ENCODE results near the gene TRIM67.

TRIM67 gene

GRCh38 chr1:231185391-231185790 is 23.5 kb downstream of the TRIM67 start:
- DNase-seq = no peak

- DNase-seq = no peak
These were observed 24.7 kb downstream of the TRIM67 start for GRCh38 chr1:231186356-231187115.

GRCh38 chr1:231187571-231187970 is 25.7 kb downstream of the TRIM67 start:
- DNase-seq = no peak

GRCh38 chr1:231188072-231188471 is 26.2 kb downstream of the TRIM67 start:
- DNase-seq = no peak

GRCh38 chr1:231188768-231189167 is 26.9 kb downstream of the TRIM67 start:
- DNase-seq = no peak

- no peak for DNase-seq
These were observed 27.9 kb downstream of the TRIM67 start for GRCh38 chr1:231189683-231190270.

GRCh38 chr1:231190456-231190855 is 28.6 kb downstream of the TRIM67 start:
- DNase-seq = no peak

GRCh38 chr1:231192620-231193163 is 30.8 kb downstream of the TRIM67 start:
- no peak for DNase-seq

GRCh38 chr1:231193710-231194340 is 32.0 kb downstream of the TRIM67 start:
- no peak for DNase-seq

GRCh38 chr1:231194476-231194842 is 32.6 kb downstream of the TRIM67 start:
- DNase-seq = no peak

- no peak for DNase-seq
These were observed 33.1 kb downstream of the TRIM67 start for GRCh38 chr1:231194843-231195516.

- no peak for DNase-seq
These were observed 34.4 kb downstream of the TRIM67 start for GRCh38 chr1:231196307-231196706.

- no peak for DNase-seq
These were observed 34.9 kb downstream of the TRIM67 start for GRCh38 chr1:231196728-231197127.

- no peak for DNase-seq
These were observed 38.0 kb downstream of the TRIM67 start for GRCh38 chr1:231199868-231200267.

- no peak for DNase-seq
These were observed 38.7 kb downstream of the TRIM67 start for GRCh38 chr1:231200388-231201031.

- no peak for DNase-seq
These were observed 39.6 kb downstream of the TRIM67 start for GRCh38 chr1:231201375-231201978.

- DNase-seq = no peak
These were observed 40.2 kb downstream of the TRIM67 start for GRCh38 chr1:231201979-231202633.

- no peak for DNase-seq
These were observed 41.6 kb downstream of the TRIM67 start for GRCh38 chr1:231203259-231204057.

- no peak for DNase-seq
These were observed 45.0 kb downstream of the TRIM67 start for GRCh38 chr1:231206856-231207255.

- DNase-seq = no peak
These were observed 45.6 kb downstream of the TRIM67 start for GRCh38 chr1:231207437-231207836.

- no peak for DNase-seq
These were observed 47.1 kb downstream of the TRIM67 start for GRCh38 chr1:231208980-231209379.

Data from activated CD4-positive, alpha-beta T cell treated with anti-CD3 and anti-CD28 coated beads for 1 hour (primary cell).